A549 (cell line): Measurements from ENCODE around the gene FOLR1.

Experiments
- CEBPB ChIP-seq, 2 experiments: fragments of >200 bp in 1 of 2; sonication (Bioruptor Twin) in 1 of 2; formaldehyde crosslinking in 1 of 2; IDR thresholded peaks; 2 replicates each; pipeline ENCODE4 v1.6.1; 2012 to 2016
- JUNB ChIP-seq: fragments of >200 bp; sonication (Bioruptor Twin); formaldehyde crosslinking; IDR thresholded peaks from 2 replicates; pipeline ENCODE4 v1.6.1; 2016
- NFE2L2 ChIP-seq: fragments of 150-350 bp; conservative IDR thresholded peaks from 2 replicates; pipeline ENCODE4 v1.6.1; 2014; ENCODE audit warnings: low read length
- RAD21 ChIP-seq, 2 experiments: fragments of >200 bp in 1 of 2; sonication (Bioruptor Twin) in 1 of 2; formaldehyde crosslinking in 1 of 2; IDR thresholded peaks in 1 of 2; conservative IDR thresholded peaks in 1 of 2; 2 replicates in 1 of 2; 3 replicates in 1 of 2; pipeline ENCODE4 v1.6.1; 2012 to 2018; ENCODE audit warnings: inconsistent platforms in 1 of 2
- ZSCAN20 ChIP-seq: fragments of 250-450 bp; sonication (Bioruptor Pico); IDR thresholded peaks from 2 replicates; pipeline ENCODE4 v1.8.0; 2022; ENCODE audit warnings: mild to moderate bottlenecking, moderate library complexity
- TF ChIP-seq, protein P1 (sequence below): fragments of >200 bp; sonication (Bioruptor Twin); formaldehyde crosslinking; IDR thresholded peaks from 2 replicates; pipeline ENCODE4 v1.6.1; 2016
- TF ChIP-seq, protein P2 (sequence below): fragments of >200 bp; sonication (Bioruptor Twin); formaldehyde crosslinking; IDR thresholded peaks from 3 replicates; pipeline ENCODE4 v1.5.1; 2016
- TF ChIP-seq, protein P3 (sequence below): fragments of 200-600 bp; sonication (generic); IDR thresholded peaks from 2 replicates; pipeline ENCODE4 v1.6.1; 2016; ENCODE audit warnings: antibody characterized with exemption, mild to moderate bottlenecking, moderate library complexity
- TF ChIP-seq, protein P4 (sequence below): IDR thresholded peaks from 2 replicates; pipeline ENCODE4 v1.6.1; 2012; ENCODE audit warnings: low read depth, borderline replicate concordance
- TF ChIP-seq, protein P5 (sequence below): IDR thresholded peaks from 2 replicates; pipeline ENCODE4 v1.6.1; 2012

DNA sequence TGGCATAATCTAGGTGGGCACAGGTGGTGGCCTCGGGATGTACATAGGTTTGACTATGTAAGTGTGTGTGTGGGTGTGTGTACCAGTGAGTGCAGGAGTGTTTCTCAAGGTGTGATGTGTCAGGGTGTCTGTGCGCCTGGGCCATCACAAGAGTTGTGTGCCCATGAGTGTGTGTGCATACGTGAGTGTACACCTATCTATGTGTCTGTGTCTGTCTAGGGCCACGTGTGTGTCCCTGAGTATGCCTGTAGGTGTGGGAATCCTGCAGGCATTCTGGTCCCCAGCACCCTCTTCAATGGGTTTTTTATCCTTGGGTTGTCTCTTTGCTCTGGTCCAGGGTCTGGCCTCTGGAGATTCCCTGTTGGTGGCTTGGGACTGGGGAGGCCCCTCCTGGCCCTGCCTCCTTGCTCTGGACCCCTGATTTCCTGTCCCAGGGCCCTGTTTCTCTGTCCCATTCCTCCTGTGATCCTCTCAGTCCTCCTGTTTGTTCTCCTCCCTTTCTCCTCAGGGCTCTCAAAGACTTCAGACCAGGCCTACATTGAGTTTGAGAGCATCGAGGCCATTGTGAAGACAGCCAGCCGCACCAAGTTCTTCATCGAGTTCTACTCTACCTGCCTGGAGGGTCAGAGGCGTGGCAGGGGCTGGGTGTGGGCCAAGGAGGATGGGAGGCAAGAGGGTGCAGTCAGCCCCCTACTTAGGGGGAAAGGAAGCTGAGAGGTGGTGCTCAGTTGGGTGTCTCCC lies 42.0 kb downstream of the FOLR1 start:
- no peak for TF ChIP-seq CEBPB (IDR thresholded peaks at IDR 0.05)
- TF ChIP-seq, protein P1, sequence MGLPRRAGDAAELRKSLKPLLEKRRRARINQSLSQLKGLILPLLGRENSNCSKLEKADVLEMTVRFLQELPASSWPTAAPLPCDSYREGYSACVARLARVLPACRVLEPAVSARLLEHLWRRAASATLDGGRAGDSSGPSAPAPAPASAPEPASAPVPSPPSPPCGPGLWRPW: no peak
- TF ChIP-seq JUNB: no peak
- no peak for TF ChIP-seq ZSCAN20 (CRISPR knock-in tag)
- TF ChIP-seq, protein P2, sequence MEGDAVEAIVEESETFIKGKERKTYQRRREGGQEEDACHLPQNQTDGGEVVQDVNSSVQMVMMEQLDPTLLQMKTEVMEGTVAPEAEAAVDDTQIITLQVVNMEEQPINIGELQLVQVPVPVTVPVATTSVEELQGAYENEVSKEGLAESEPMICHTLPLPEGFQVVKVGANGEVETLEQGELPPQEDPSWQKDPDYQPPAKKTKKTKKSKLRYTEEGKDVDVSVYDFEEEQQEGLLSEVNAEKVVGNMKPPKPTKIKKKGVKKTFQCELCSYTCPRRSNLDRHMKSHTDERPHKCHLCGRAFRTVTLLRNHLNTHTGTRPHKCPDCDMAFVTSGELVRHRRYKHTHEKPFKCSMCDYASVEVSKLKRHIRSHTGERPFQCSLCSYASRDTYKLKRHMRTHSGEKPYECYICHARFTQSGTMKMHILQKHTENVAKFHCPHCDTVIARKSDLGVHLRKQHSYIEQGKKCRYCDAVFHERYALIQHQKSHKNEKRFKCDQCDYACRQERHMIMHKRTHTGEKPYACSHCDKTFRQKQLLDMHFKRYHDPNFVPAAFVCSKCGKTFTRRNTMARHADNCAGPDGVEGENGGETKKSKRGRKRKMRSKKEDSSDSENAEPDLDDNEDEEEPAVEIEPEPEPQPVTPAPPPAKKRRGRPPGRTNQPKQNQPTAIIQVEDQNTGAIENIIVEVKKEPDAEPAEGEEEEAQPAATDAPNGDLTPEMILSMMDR: no peak
- TF ChIP-seq NFE2L2: no peak
- TF ChIP-seq, protein P3, sequence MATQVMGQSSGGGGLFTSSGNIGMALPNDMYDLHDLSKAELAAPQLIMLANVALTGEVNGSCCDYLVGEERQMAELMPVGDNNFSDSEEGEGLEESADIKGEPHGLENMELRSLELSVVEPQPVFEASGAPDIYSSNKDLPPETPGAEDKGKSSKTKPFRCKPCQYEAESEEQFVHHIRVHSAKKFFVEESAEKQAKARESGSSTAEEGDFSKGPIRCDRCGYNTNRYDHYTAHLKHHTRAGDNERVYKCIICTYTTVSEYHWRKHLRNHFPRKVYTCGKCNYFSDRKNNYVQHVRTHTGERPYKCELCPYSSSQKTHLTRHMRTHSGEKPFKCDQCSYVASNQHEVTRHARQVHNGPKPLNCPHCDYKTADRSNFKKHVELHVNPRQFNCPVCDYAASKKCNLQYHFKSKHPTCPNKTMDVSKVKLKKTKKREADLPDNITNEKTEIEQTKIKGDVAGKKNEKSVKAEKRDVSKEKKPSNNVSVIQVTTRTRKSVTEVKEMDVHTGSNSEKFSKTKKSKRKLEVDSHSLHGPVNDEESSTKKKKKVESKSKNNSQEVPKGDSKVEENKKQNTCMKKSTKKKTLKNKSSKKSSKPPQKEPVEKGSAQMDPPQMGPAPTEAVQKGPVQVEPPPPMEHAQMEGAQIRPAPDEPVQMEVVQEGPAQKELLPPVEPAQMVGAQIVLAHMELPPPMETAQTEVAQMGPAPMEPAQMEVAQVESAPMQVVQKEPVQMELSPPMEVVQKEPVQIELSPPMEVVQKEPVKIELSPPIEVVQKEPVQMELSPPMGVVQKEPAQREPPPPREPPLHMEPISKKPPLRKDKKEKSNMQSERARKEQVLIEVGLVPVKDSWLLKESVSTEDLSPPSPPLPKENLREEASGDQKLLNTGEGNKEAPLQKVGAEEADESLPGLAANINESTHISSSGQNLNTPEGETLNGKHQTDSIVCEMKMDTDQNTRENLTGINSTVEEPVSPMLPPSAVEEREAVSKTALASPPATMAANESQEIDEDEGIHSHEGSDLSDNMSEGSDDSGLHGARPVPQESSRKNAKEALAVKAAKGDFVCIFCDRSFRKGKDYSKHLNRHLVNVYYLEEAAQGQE: no peak
- no peak for TF ChIP-seq RAD21 (conservative IDR thresholded peaks at IDR 0.05 in 1 of 2, IDR thresholded peaks at IDR 0.05 in 1 of 2)
- TF ChIP-seq, protein P4, sequence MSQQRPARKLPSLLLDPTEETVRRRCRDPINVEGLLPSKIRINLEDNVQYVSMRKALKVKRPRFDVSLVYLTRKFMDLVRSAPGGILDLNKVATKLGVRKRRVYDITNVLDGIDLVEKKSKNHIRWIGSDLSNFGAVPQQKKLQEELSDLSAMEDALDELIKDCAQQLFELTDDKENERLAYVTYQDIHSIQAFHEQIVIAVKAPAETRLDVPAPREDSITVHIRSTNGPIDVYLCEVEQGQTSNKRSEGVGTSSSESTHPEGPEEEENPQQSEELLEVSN: no peak
- TF ChIP-seq, protein P5, sequence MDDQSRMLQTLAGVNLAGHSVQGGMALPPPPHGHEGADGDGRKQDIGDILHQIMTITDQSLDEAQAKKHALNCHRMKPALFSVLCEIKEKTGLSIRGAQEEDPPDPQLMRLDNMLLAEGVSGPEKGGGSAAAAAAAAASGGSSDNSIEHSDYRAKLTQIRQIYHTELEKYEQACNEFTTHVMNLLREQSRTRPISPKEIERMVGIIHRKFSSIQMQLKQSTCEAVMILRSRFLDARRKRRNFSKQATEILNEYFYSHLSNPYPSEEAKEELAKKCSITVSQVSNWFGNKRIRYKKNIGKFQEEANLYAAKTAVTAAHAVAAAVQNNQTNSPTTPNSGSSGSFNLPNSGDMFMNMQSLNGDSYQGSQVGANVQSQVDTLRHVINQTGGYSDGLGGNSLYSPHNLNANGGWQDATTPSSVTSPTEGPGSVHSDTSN: no peak
